Panc1 (cell line): ENCODE data around the gene PHYH. TPM values are rescaled to one million over a fixed set of nuclear protein-coding genes. Genes with fewer than 3 reads are reported as not detected.

ENCODE experiments used
- ATAC-seq: fragments of 200-7000 bp; cut with Tn5 transposase; 2 replicates; pipeline ENCODE4 v1.9.1; 2020; ENCODE audit warnings: mild to moderate bottlenecking, moderate library complexity
- BruUV-seq: library from RNA; stranded (reverse); fragments of 400-500 nt; replicated peaks from 2 replicates; lab custom pipeline; 2021; lab: Mats Ljungman, UMichigan
- CTCF ChIA-PET: fragments of 300-600 bp; sonication (Branson Sonifier 250); formaldehyde crosslinking; loops from one replicate; lab custom pipeline; 2022; ENCODE audit warnings: antibody characterized with exemption; lab: Charles Lee
- POLR2A ChIA-PET: fragments of 300-600 bp; sonication (Branson Sonifier 250); formaldehyde crosslinking; loops from one replicate; lab custom pipeline; 2022; ENCODE audit warnings: antibody characterized with exemption; lab: Charles Lee
- DNase-seq: peaks from one replicate; pipeline ENCODE4 v3.0.0-alpha.2; 2010; ENCODE audit warnings: low read depth, low spot score
- H3K27ac ChIP-seq: 2 replicates; pipeline ENCODE4 v1.5.1; 2011; ENCODE audit warnings: mild to moderate bottlenecking, low read length, inconsistent platforms
- H3K27me3 ChIP-seq: fragments of 200-500 bp; sonication (Bioruptor generic); 2 replicates; pipeline ENCODE4 v1.6.0; 2014; ENCODE audit warnings: low read length, inconsistent platforms; ENCODE audit not compliant: control insufficient read depth, insufficient read depth
- H3K36me3 ChIP-seq: fragments of 200-500 bp; sonication (Bioruptor generic); 2 replicates; pipeline ENCODE4 v1.5.1; 2014; ENCODE audit warnings: inconsistent platforms, mild to moderate bottlenecking, low read length, moderate library complexity; ENCODE audit not compliant: control insufficient read depth, insufficient read depth
- H3K4me1 ChIP-seq: 2 replicates; pipeline ENCODE4 v1.5.1; 2011; ENCODE audit warnings: inconsistent platforms, mild to moderate bottlenecking, low read length, moderate library complexity; ENCODE audit not compliant: control insufficient read depth, insufficient read depth
- H3K4me3 ChIP-seq, 2 experiments: 2 replicates each; pipeline ENCODE4 v1.5.1; 2011 to 2012; ENCODE audit warnings: low read depth in 2 of 2, low read length in 2 of 2, mild to moderate bottlenecking in 2 of 2, inconsistent platforms in 1 of 2, moderate library complexity in 1 of 2
- H3K9me3 ChIP-seq: fragments of 200-500 bp; sonication (Bioruptor generic); 2 replicates; pipeline ENCODE4 v1.5.1; 2014; ENCODE audit warnings: low read depth, mild to moderate bottlenecking, inconsistent platforms, low read length, moderate library complexity; ENCODE audit not compliant: control insufficient read depth, insufficient read depth
- POLR2AphosphoS5 ChIP-seq: IDR thresholded peaks from 2 replicates; pipeline ENCODE4 v1.6.1; 2012; ENCODE audit warnings: mild to moderate bottlenecking, low read depth, low read length, moderate library complexity
- SIN3A ChIP-seq: IDR thresholded peaks from 2 replicates; pipeline ENCODE4 v1.6.1; 2012; ENCODE audit warnings: low read depth, mild to moderate bottlenecking, low read length, moderate library complexity, borderline replicate concordance; ENCODE audit not compliant: insufficient read depth
- TCF7L2 ChIP-seq: IDR thresholded peaks from 2 replicates; pipeline ENCODE4 v1.6.1; 2011; ENCODE audit warnings: mild to moderate bottlenecking, low read depth, low read length, inconsistent platforms
- in situ Hi-C: cut with HindIII; loops from 2 replicates; pipeline ENCODE4 v1.10.0; 2016; ENCODE audit warnings: low sequenced_read_pairs, low pct_unique_long_range_greater_than_20kb
- intact Hi-C: fragments of 100-400 bp; cut with micrococcal nuclease; formaldehyde crosslinking; loops from one replicate; pipeline ENCODE4 v1.10.0; 2022; ENCODE audit not compliant: unreplicated experiment
- total RNA-seq: library from RNA; stranded (reverse); gene quantifications from one replicate; pipeline ENCODE4 v1.2.1, GENCODE V29; 2021; ENCODE audit not compliant: unreplicated experiment
- TF ChIP-seq, protein P1 (sequence below), 2 experiments: IDR thresholded peaks; 2 replicates each; pipeline ENCODE4 v1.6.1; 2011 to 2012; ENCODE audit warnings: low read depth in 2 of 2, control low read depth in 1 of 2, low read length in 1 of 2, mild to moderate bottlenecking in 1 of 2, moderate library complexity in 1 of 2; ENCODE audit not compliant: insufficient read depth in 1 of 2
- TF ChIP-seq, protein P2 (sequence below): fragments of 450-650 bp; IDR thresholded peaks from 2 replicates; pipeline ENCODE4 v1.5.1; 2017; ENCODE audit warnings: mild to moderate bottlenecking

PHYH gene
- total RNA-seq, 1 experiment from 2014 or later = 41.3 TPM

DNA sequence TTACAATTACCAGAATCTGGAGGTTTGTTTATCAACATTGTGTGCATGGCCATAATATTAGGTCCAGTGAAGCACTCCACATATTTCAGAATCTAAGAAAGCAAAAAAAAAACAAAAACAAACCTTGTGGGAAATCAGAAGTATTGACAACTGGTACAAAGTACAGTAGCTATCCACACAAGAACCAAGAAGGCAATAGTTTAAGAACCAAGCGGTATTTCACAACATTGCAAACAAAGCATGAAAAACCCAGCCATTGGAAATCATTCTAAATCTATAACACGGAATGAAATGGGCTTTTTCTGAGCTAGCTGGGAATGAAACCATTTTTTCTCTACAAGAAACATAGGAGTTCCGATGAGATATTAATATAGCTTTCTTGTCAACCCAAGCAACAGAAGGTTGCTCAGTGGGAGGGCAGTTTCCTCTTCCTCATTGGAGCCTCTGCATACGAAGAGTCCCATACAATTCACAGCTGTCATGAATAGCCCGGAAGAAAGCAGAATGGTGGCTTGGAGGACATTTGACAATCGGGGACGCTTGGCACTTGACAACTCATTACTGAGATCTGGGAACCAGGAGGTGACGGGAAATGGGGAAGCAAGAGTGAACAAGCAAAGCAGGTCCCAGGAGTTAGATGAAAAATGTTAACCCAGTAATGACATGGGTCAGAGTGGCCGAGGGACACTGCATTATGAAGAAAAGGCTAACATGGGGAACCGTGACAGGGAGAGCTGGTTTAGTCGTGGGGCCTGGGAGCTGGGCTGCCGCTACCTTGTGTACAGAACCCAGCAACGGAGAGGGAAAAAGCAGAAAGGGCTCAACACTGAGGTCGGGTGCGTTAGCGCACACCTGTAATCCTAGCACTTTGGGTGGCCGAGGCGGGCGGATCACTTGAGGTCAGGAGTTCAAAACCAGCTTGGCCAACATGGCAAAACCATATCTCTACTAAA lies 7.8 kb downstream of the PHYH start:
- H3K9me3 ChIP-seq = no peaks in the 10 kb centered on the region
- TF ChIP-seq, protein P1, sequence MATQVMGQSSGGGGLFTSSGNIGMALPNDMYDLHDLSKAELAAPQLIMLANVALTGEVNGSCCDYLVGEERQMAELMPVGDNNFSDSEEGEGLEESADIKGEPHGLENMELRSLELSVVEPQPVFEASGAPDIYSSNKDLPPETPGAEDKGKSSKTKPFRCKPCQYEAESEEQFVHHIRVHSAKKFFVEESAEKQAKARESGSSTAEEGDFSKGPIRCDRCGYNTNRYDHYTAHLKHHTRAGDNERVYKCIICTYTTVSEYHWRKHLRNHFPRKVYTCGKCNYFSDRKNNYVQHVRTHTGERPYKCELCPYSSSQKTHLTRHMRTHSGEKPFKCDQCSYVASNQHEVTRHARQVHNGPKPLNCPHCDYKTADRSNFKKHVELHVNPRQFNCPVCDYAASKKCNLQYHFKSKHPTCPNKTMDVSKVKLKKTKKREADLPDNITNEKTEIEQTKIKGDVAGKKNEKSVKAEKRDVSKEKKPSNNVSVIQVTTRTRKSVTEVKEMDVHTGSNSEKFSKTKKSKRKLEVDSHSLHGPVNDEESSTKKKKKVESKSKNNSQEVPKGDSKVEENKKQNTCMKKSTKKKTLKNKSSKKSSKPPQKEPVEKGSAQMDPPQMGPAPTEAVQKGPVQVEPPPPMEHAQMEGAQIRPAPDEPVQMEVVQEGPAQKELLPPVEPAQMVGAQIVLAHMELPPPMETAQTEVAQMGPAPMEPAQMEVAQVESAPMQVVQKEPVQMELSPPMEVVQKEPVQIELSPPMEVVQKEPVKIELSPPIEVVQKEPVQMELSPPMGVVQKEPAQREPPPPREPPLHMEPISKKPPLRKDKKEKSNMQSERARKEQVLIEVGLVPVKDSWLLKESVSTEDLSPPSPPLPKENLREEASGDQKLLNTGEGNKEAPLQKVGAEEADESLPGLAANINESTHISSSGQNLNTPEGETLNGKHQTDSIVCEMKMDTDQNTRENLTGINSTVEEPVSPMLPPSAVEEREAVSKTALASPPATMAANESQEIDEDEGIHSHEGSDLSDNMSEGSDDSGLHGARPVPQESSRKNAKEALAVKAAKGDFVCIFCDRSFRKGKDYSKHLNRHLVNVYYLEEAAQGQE (IDR thresholded peaks at IDR 0.05; ENCODE audit: insufficient read depth in 1 of 2, low read depth in 2 of 2, low read length in 1 of 2) = no peak
- TF ChIP-seq, protein P2, sequence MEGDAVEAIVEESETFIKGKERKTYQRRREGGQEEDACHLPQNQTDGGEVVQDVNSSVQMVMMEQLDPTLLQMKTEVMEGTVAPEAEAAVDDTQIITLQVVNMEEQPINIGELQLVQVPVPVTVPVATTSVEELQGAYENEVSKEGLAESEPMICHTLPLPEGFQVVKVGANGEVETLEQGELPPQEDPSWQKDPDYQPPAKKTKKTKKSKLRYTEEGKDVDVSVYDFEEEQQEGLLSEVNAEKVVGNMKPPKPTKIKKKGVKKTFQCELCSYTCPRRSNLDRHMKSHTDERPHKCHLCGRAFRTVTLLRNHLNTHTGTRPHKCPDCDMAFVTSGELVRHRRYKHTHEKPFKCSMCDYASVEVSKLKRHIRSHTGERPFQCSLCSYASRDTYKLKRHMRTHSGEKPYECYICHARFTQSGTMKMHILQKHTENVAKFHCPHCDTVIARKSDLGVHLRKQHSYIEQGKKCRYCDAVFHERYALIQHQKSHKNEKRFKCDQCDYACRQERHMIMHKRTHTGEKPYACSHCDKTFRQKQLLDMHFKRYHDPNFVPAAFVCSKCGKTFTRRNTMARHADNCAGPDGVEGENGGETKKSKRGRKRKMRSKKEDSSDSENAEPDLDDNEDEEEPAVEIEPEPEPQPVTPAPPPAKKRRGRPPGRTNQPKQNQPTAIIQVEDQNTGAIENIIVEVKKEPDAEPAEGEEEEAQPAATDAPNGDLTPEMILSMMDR = no peak
- TF ChIP-seq POLR2AphosphoS5 (no peak), SIN3A (no peak), TCF7L2 (no peak)
- no peaks in the 10 kb centered on the region; the same call in 1 of the 2 replicates for H3K36me3 ChIP-seq
- BruUV-seq = no TSS peak
- in situ Hi-C loops = no loop called here
- ChIA-PET POLR2A (no interaction called here), CTCF (no interaction called here)
- intact Hi-C loops = no loop called here
- H3K4me1 ChIP-seq = no peaks in the 10 kb centered on the region
- no peak overlapping the region for H3K27ac ChIP-seq
- no peak for DNase-seq
- no peak overlapping the region for H3K4me3 ChIP-seq
- no peaks in the 10 kb centered on the region for H3K27me3 ChIP-seq
- no peak for ATAC-seq

DNA sequence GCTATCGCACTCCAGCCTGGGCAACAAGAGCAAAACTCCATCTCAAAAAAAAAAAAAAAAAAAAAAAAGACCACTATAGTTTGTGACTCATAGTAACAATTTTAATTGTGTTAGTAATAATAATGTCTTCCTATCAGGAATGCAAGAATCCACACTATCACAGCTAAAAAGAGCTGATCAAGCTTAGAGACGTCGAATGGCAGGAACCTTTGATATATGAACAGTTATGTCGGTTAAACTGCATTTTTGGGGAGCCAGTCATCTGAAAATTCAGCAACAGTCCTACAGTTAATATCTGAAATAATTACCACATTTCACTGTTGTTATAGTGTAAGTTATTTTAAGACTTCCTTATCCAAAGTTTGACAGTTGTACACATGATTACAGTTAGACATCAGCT lies 8.8 kb downstream of the PHYH start:
- H3K9me3 ChIP-seq = no peaks in the 10 kb centered on the region
- ChIA-PET CTCF (no interaction called here), POLR2A (interaction anchor here (1.1 kb wide), 1 partner anchor 9 kb away, joined by 3 read pairs; the partner anchor contains the start of gene PHYH)
- H3K27ac ChIP-seq = no peak overlapping the region
- no peak overlapping the region for H3K4me3 ChIP-seq
- H3K36me3 ChIP-seq = no peaks in the 10 kb centered on the region; the same call in 1 of the 2 replicates
- ATAC-seq (no peak), DNase-seq (no peak)
- in situ Hi-C loops = no loop called here
- no TSS peak for BruUV-seq
- H3K27me3 ChIP-seq = no peaks in the 10 kb centered on the region
- TF ChIP-seq, protein P1 (IDR thresholded peaks at IDR 0.05; ENCODE audit: insufficient read depth in 1 of 2, low read depth in 2 of 2, low read length in 1 of 2) = no peak
- no peak for TF ChIP-seq SIN3A
- TF ChIP-seq TCF7L2 = no peak
- TF ChIP-seq, protein P2 = no peak
- no peak for TF ChIP-seq POLR2AphosphoS5
- intact Hi-C loops = no loop called here
- no peaks in the 10 kb centered on the region for H3K4me1 ChIP-seq
